K562 (cell line): ENCODE measurements around the gene MEF2C. TPM values are rescaled to one million over a fixed set of nuclear protein-coding genes. Genes with fewer than 3 reads are reported as not detected.

Source experiments
- ADNP ChIP-seq: fragments of 200-800 bp; sonication (Bioruptor generic); IDR thresholded peaks from 2 replicates; pipeline ENCODE4 v1.6.1; 2016; ENCODE audit warnings: missing genetic modification characterization, missing compliant biosample characterization
- GABPB1 ChIP-seq: sonication (generic); formaldehyde crosslinking; IDR thresholded peaks from 2 replicates; pipeline ENCODE4 v1.8.0; 2022; ENCODE audit warnings: mild to moderate bottlenecking, missing genetic modification reagents
- HIVEP1 ChIP-seq: fragments of 250-450 bp; sonication (Bioruptor Pico); IDR thresholded peaks from 2 replicates; pipeline ENCODE4 v1.4.0; 2020; ENCODE audit warnings: mild to moderate bottlenecking
- NFE2 ChIP-seq: IDR thresholded peaks from 2 replicates; pipeline ENCODE4 v1.6.1; 2014; ENCODE audit warnings: antibody characterized with exemption, low read depth
- PTTG1 ChIP-seq: fragments of 450-650 bp; IDR thresholded peaks from 2 replicates; pipeline ENCODE4 v1.6.1; 2016; ENCODE audit warnings: low read depth, mild to moderate bottlenecking, missing genetic modification characterization, missing compliant biosample characterization
- RERE ChIP-seq: sonication (generic); formaldehyde crosslinking; IDR thresholded peaks from 2 replicates; pipeline ENCODE4 v1.8.0; 2023; ENCODE audit warnings: missing genetic modification reagents, mild to moderate bottlenecking, borderline replicate concordance
- RFX7 ChIP-seq: fragments of 250-450 bp; sonication (Bioruptor Pico); IDR thresholded peaks from 2 replicates; pipeline ENCODE4 v1.5.1; 2021; ENCODE audit warnings: mild to moderate bottlenecking
- TBL1XR1 ChIP-seq, 2 experiments: IDR thresholded peaks; 2 replicates each; pipeline ENCODE4 v1.6.1; 2012; ENCODE audit warnings: improper control_type of control experiment in 2 of 2, low read length in 2 of 2, mild to moderate bottlenecking in 1 of 2
- TSC22D4 ChIP-seq: fragments of 450-650 bp; IDR thresholded peaks from 2 replicates; pipeline ENCODE4 v1.6.1; 2016; ENCODE audit warnings: missing genetic modification characterization, missing biosample characterization, control low read depth
- ZBTB40 ChIP-seq, 2 experiments: fragments of 450-650 bp in 1 of 2; sonication (generic) in 1 of 2; formaldehyde crosslinking in 1 of 2; IDR thresholded peaks; 2 replicates each; pipeline versions ENCODE4 v1.7.1 to v1.9.0; 2016 to 2022; ENCODE audit warnings: inconsistent platforms in 1 of 2, mild to moderate bottlenecking in 1 of 2, missing genetic modification reagents in 1 of 2
- ZNF740 ChIP-seq, 3 experiments: fragments of 200-800 bp in 1 of 3; sonication (Bioruptor generic) in 1 of 3; sonication (generic) in 1 of 3; formaldehyde crosslinking in 1 of 3; IDR thresholded peaks; 2 replicates each; pipeline versions ENCODE4 v1.6.1 to v1.8.0; 2016 to 2022; ENCODE audit warnings: mild to moderate bottlenecking in 2 of 3, missing compliant biosample characterization in 2 of 3, missing genetic modification characterization in 2 of 3, missing genetic modification reagents in 1 of 3
- polyA plus RNA-seq, 8 experiments: library from polyadenylated mRNA; depleted of rRNA in 4 of 8; stranded (reverse) in 5 of 8; unstranded in 3 of 8; fragments of >200 nt; fragmentation: Nextera tagmentation in 2 of 8; fragmentation: Illumina TruSeq in 1 of 8; extraction: Ambion mirVana in 2 of 8; extraction: Trizol in 1 of 8; gene quantifications; 2 replicates each; pipeline versions ENCODE4 v1.2.1 to v1.2.3, GENCODE V29; 2011 to 2014; ENCODE audit warnings: inconsistent platforms in 1 of 8, missing spikeins in 1 of 8
- total RNA-seq, 7 experiments: library from RNA; depleted of rRNA in 6 of 7; stranded (reverse); fragments of >200 nt in 6 of 7; fragmentation: Illumina TruSeq in 2 of 7; extraction: Trizol in 2 of 7; gene quantifications; 2 replicates each; pipeline versions ENCODE4 v1.2.1 to v1.2.3, GENCODE V29; 2011 to 2021; ENCODE audit warnings: low replicate concordance in 1 of 7

The MEF2C gene
- total and polyA plus RNA-seq, 9 of the 15 experiments (the other 6 are each of a cell fraction or from before 2014, with no cell fraction given) = 25.1 to 67.8 (median 58.3) TPM

GRCh38 chr5:88836195-88836838 is 46.7 kb downstream of the MEF2C start (continued):
- no peak for TF ChIP-seq ZBTB40 (IDR thresholded peaks at IDR 0.05)
- TF ChIP-seq ZBTB40 (CRISPR knock-in tag; IDR thresholded peaks at IDR 0.05) = no peak
- TF ChIP-seq PTTG1 = no peak
- TF ChIP-seq NFE2 = peak; percentile 71
- TF ChIP-seq RERE = no peak
- no peak for TF ChIP-seq ZNF740 (CRISPR knock-in tag; IDR thresholded peaks at IDR 0.05)
- TF ChIP-seq ZNF740 (tag; IDR thresholded peaks at IDR 0.05) = no peak
- no peak for TF ChIP-seq GABPB1 (CRISPR knock-in tag)
- TF ChIP-seq HIVEP1 = no peak
- TF ChIP-seq TBL1XR1 (IDR thresholded peaks at IDR 0.05; ENCODE audit: low read length in 2 of 2) = 0 out of 4 replicates have a peak, but pooled peaks of 1 of the 2 experiments have one; percentile 38
- TF ChIP-seq TSC22D4 (tag) = no peak
- 0 out of 2 replicates have a peak, but pooled peaks have one; percentile 33 for TF ChIP-seq ADNP (tag)
- no peak for TF ChIP-seq RFX7 (CRISPR knock-in tag)
